ENCODE data around the gene HPX.

Gene HPX

DNA sequence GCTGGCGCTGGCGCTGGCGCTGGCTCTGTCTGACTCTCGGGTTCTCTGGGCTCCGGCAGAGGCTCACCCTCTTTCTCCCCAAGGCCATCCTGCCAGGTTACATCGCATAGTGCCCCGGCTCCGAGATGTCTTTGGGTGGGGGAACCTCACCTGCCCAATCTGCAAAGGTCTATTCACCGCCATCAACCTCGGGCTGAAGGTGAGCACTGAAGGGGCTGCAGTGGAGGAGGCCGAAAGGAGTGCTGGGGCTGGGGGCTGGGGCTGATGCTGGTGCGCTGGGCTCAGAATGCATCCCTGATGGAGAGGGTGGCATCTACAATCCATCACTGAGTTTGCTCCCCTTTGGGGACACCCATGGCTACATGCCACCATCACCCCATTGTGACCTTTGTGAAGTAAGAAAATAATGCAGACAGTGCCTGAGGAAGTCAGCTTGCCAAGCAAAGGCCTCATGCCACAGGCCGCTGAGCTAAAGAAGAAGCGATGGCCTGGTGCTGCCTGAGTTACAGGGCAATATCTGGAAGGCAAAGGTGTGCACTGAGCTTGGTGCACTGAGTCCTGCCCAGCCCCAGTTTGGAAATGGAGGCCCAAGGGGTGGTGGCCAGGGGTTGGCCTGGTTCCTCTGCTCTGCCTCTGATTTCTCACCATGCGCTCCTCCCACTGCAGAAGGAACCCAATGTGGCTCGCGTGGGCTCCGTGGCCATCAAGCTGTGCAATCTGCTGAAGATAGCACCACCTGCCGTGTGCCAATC lies 49.9 kb downstream of the HPX start:
- no peak overlapping the region for H2BK5ac ChIP-seq (ENCODE audit: low read depth, low read length, poor library complexity)
- H4K91ac ChIP-seq (ENCODE audit: low read depth, low read length) = peak overlapping the region; percentile 72
- H4K12ac ChIP-seq (ENCODE audit: low read depth, low read length) = peak overlapping the region; percentile 67
- H4K8ac ChIP-seq (ENCODE audit: low read depth, low read length) = peak overlapping the region; percentile 96
- peaks cover 2% of the 10 kb centered on the region for H3K9me3 ChIP-seq (ENCODE audit: insufficient read depth, low read depth, low read length)
- H3K79me2 ChIP-seq (ENCODE audit: control insufficient read depth, insufficient read depth, low read length, poor library complexity) = peaks cover 2% of the 10 kb centered on the region
- no peak overlapping the region for H3K18ac ChIP-seq (ENCODE audit: low read length)
- H3K9ac ChIP-seq (ENCODE audit: low read length) = peak overlapping the region; percentile 77
- peak overlapping the region; percentile 88 for H3K14ac ChIP-seq (ENCODE audit: low read length)
- peak overlapping the region; percentile 28 for H3K4ac ChIP-seq (ENCODE audit: low read depth, low read length)
- no peak overlapping the region for H2BK12ac ChIP-seq (ENCODE audit: low read length)
- peak overlapping the region; percentile 96 for H2AFZ ChIP-seq (ENCODE audit: insufficient read depth, low read length, poor library complexity)
- peaks cover 6% of the 10 kb centered on the region for H3K79me1 ChIP-seq (ENCODE audit: low read length)
- H3K27ac ChIP-seq (ENCODE audit: low read depth, low read length) = no peak overlapping the region
- DNase-seq = no peak
- no peak overlapping the region for H3K23ac ChIP-seq (ENCODE audit: low read length)
- H2BK120ac ChIP-seq (ENCODE audit: insufficient read depth, low read length, poor library complexity) = peak overlapping the region; percentile 50
- whole genome bisulfite sequencing (ENCODE audit: extremely low coverage, insufficient coverage, insufficient read length) = no CpG with 5 or more reads among the region's 19 CpGs
- H3K27me3 ChIP-seq (ENCODE audit: insufficient read depth, low read length) = no peaks in the 10 kb centered on the region
- peak overlapping the region; percentile 85 for H3K4me3 ChIP-seq (ENCODE audit: low read depth, low read length)
- peaks cover 5 to 11% of the 10 kb centered on the region in 2 experiments for H3K4me1 ChIP-seq (ENCODE audit: control insufficient read depth in 1 of 2, insufficient read depth in 2 of 2, low read length in 2 of 2)
- peak overlapping the region; percentile 67 for H3K4me2 ChIP-seq (ENCODE audit: low read length)
- H3K36me3 ChIP-seq (ENCODE audit: control insufficient read depth in 1 of 2, insufficient read depth in 2 of 2, low read length in 2 of 2) = peaks cover 6 to 9% of the 10 kb centered on the region in 2 experiments
- no peak overlapping the region for H2AK5ac ChIP-seq (ENCODE audit: low read length)

DNA sequence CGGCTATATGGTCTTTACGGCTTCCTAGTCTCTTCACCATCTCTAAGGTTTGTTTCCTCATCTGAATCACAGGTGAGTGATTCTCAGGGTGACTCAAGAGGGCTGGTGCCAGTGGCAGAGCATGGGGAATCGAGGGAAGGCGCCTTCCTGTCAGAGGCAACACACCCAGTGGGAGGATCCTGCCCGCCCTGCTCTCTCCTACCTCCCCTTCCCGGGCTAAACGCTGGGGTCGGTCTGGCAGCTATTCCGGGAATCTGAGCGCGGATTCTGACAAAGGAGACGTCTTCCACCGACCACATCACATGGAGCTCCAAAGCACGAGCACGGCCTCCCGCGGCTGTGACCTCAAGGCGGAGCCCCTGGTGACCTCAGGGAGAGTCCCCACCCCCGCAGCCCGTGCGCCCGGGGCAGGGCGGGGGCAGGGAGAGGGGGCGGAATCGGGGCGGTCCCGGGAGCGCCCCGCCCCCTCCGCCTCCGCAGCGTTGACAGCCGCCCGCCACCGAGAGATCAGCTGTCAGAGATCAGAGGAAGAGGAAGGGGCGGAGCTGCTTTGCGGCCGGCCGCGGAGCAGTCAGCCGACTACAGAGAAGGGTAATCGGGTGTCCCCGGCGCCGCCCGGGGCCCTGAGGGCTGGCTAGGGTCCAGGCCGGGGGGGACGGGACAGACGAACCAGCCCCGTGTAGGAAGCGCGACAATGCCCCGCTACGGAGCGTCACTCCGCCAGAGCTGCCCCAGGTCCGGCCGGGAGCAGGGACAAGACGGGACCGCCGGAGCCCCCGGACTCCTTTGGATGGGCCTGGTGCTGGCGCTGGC lies 50.7 kb downstream of the HPX start, which contains the start of gene SMPD1:
Gene SMPD1 (plus strand): TSS at position 570 of the 813 bp plus-strand sequence. CDS start 125 bp downstream, at position 695.
- Histone ChIP-seq H2AK5ac (ENCODE audit: low read length) (no peak within 1 kb of the TSS), H2BK120ac (ENCODE audit: insufficient read depth, low read length, poor library complexity) (peak within 1 kb of the TSS; percentile 50)
- no CpG with 5 or more reads among the region's 63 CpGs for WGBS (ENCODE audit: extremely low coverage, insufficient coverage, insufficient read length)

DNA sequence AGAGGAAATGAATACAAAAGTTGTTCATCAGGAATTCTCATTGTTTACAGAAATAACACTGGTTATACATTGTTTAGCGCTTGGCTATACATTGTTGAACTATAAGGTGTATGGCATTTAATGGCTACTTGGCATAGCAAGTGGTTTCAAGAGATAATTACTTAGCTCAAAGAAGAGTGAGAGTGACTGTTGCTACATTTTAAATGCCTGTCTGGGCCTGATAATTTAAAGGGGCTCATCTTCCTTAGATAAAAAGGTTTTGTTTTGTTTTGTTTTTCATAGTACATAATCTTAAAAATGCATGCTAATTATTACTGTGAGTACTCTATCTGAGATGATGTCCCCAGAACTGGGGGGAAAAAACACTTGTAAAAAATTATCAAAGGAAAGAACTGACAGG lies 52.0 kb downstream of the HPX start:
- peaks cover 2% of the 10 kb centered on the region for H3K79me2 ChIP-seq (ENCODE audit: control insufficient read depth, insufficient read depth, low read length, poor library complexity)
- no peak overlapping the region for H3K23ac ChIP-seq (ENCODE audit: low read length)
- no peak overlapping the region for H2BK12ac ChIP-seq (ENCODE audit: low read length)
- H3K79me1 ChIP-seq (ENCODE audit: low read length) = peaks cover 6% of the 10 kb centered on the region
- no peak overlapping the region for H4K8ac ChIP-seq (ENCODE audit: low read depth, low read length)
- no peak overlapping the region for H2AK5ac ChIP-seq (ENCODE audit: low read length)
- no peak overlapping the region for H3K18ac ChIP-seq (ENCODE audit: low read length)
- H3K4me2 ChIP-seq (ENCODE audit: low read length) = no peak overlapping the region
- no peak overlapping the region for H2BK120ac ChIP-seq (ENCODE audit: insufficient read depth, low read length, poor library complexity)
- WGBS (ENCODE audit: extremely low coverage, insufficient coverage, insufficient read length) = no CpG with 5 or more reads among the region's 1 CpG
- no peak overlapping the region for H3K4ac ChIP-seq (ENCODE audit: low read depth, low read length)
- H4K12ac ChIP-seq (ENCODE audit: low read depth, low read length) = no peak overlapping the region
- H2BK5ac ChIP-seq (ENCODE audit: low read depth, low read length, poor library complexity) = no peak overlapping the region
- peaks cover 2% of the 10 kb centered on the region for H3K9me3 ChIP-seq (ENCODE audit: insufficient read depth, low read depth, low read length)
- peaks cover 5 to 8% of the 10 kb centered on the region in 2 experiments for H3K4me1 ChIP-seq (ENCODE audit: control insufficient read depth in 1 of 2, insufficient read depth in 2 of 2, low read length in 2 of 2)
- H3K36me3 ChIP-seq (ENCODE audit: control insufficient read depth in 1 of 2, insufficient read depth in 2 of 2, low read length in 2 of 2) = peaks cover 0 to 4% of the 10 kb centered on the region in 2 experiments
- no peak overlapping the region for H3K9ac ChIP-seq (ENCODE audit: low read length)
- H3K14ac ChIP-seq (ENCODE audit: low read length) = no peak overlapping the region
- H3K27ac ChIP-seq (ENCODE audit: low read depth, low read length) = no peak overlapping the region
- no peak overlapping the region for H4K91ac ChIP-seq (ENCODE audit: low read depth, low read length)
- no peaks in the 10 kb centered on the region for H3K27me3 ChIP-seq (ENCODE audit: insufficient read depth, low read length)
- H3K4me3 ChIP-seq (ENCODE audit: low read depth, low read length) = no peak overlapping the region
- no peak overlapping the region for H2AFZ ChIP-seq (ENCODE audit: insufficient read depth, low read length, poor library complexity)
- no peak for DNase-seq

More for the DNA sequence above, 50.7 kb downstream of the HPX start, which contains the start of gene SMPD1:
- peak within 1 kb of the TSS; percentile 96 for H4K8ac ChIP-seq (ENCODE audit: low read depth, low read length)
- peak within 1 kb of the TSS; percentile 10 for H2BK5ac ChIP-seq (ENCODE audit: low read depth, low read length, poor library complexity)
- H2AFZ ChIP-seq (ENCODE audit: insufficient read depth, low read length, poor library complexity) = peak within 1 kb of the TSS; percentile 96
- H3K23ac ChIP-seq (ENCODE audit: low read length) = no peak within 1 kb of the TSS
- H3K79me2 ChIP-seq (ENCODE audit: control insufficient read depth, insufficient read depth, low read length, poor library complexity) = peaks cover 2% of the 10 kb centered on the region
- peaks cover 2% of the 10 kb centered on the region for H3K9me3 ChIP-seq (ENCODE audit: insufficient read depth, low read depth, low read length)
- peak within 1 kb of the TSS; percentile 77 for H3K9ac ChIP-seq (ENCODE audit: low read length)
- no peaks in the 10 kb centered on the region for H3K27me3 ChIP-seq (ENCODE audit: insufficient read depth, low read length)
- peak within 1 kb of the TSS; percentile 28 for H3K4ac ChIP-seq (ENCODE audit: low read depth, low read length)
- peak within 1 kb of the TSS; percentile 87 for H3K18ac ChIP-seq (ENCODE audit: low read length)
- H4K12ac ChIP-seq (ENCODE audit: low read depth, low read length) = peak within 1 kb of the TSS; percentile 67
- peak; percentile 85 to 86 for DNase-seq
- H3K4me1 ChIP-seq (ENCODE audit: control insufficient read depth in 1 of 2, insufficient read depth in 2 of 2, low read length in 2 of 2) = peaks cover 5 to 11% of the 10 kb centered on the region in 2 experiments
- peaks cover 6 to 8% of the 10 kb centered on the region in 2 experiments for H3K36me3 ChIP-seq (ENCODE audit: control insufficient read depth in 1 of 2, insufficient read depth in 2 of 2, low read length in 2 of 2)
- H3K14ac ChIP-seq (ENCODE audit: low read length) = peak within 1 kb of the TSS; percentile 88
- H2BK12ac ChIP-seq (ENCODE audit: low read length) = no peak within 1 kb of the TSS
- peaks cover 6% of the 10 kb centered on the region for H3K79me1 ChIP-seq (ENCODE audit: low read length)
- peak within 1 kb of the TSS; percentile 69 for H3K27ac ChIP-seq (ENCODE audit: low read depth, low read length)
- H3K4me2 ChIP-seq (ENCODE audit: low read length) = peak within 1 kb of the TSS; percentile 67
- peak within 1 kb of the TSS; percentile 72 for H4K91ac ChIP-seq (ENCODE audit: low read depth, low read length)
- peak within 1 kb of the TSS; percentile 85 for H3K4me3 ChIP-seq (ENCODE audit: low read depth, low read length)

DNA sequence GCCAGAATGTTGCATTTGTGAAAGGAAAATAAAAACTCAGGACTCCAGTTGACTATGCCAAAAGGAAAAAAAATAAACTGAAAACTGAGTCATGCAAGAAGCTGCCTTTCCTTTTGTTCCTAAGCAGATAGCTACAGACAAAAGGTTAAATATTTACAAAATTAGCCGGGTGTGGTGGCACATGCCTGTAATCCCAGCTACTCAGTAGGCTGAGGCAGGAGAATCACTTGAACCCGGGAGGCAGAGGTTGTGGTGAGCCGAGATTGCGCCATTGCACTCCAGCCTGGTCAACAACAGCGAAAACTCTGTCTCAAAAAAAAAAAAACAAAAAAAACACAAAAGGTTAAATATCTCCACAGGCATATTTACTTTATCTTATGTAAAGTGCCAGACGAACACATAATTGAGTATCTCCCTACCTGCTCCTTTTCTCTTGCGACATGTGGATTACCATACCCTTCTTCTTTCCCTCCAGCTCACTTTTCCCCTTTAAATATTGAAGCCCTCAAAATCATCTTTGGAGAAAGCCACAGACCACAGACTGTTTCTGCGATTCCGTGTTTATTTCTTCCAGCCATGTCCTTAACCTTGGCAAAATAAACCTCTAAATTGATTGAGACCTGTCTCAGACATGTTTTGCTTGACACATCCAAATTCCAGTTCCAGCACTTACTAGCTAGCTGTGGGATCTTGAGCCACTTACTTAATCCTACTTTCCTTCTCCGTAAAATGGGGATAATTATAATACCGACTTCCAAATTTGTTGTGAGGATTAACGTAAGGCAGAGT lies 52.8 kb downstream of the HPX start:
- Histone ChIP-seq H2BK120ac (ENCODE audit: insufficient read depth, low read length, poor library complexity) (no peak overlapping the region), H3K14ac (ENCODE audit: low read length) (no peak overlapping the region), H4K91ac (ENCODE audit: low read depth, low read length) (no peak overlapping the region), H3K4me3 (ENCODE audit: low read depth, low read length) (no peak overlapping the region), H3K23ac (ENCODE audit: low read length) (no peak overlapping the region), H2BK12ac (ENCODE audit: low read length) (no peak overlapping the region), H4K12ac (ENCODE audit: low read depth, low read length) (no peak overlapping the region), H3K79me1 (ENCODE audit: low read length) (peaks cover 6% of the 10 kb centered on the region), H3K79me2 (ENCODE audit: control insufficient read depth, insufficient read depth, low read length, poor library complexity) (peaks cover 2% of the 10 kb centered on the region), H3K4ac (ENCODE audit: low read depth, low read length) (no peak overlapping the region), H3K4me2 (ENCODE audit: low read length) (no peak overlapping the region), H3K9me3 (ENCODE audit: insufficient read depth, low read depth, low read length) (peaks cover 2% of the 10 kb centered on the region), H2BK5ac (ENCODE audit: low read depth, low read length, poor library complexity) (no peak overlapping the region), H3K27ac (ENCODE audit: low read depth, low read length) (no peak overlapping the region), H3K27me3 (ENCODE audit: insufficient read depth, low read length) (no peaks in the 10 kb centered on the region), H3K18ac (ENCODE audit: low read length) (no peak overlapping the region), H2AFZ (ENCODE audit: insufficient read depth, low read length, poor library complexity) (no peak overlapping the region), H3K4me1 (ENCODE audit: control insufficient read depth in 1 of 2, insufficient read depth in 2 of 2, low read length in 2 of 2) (peaks cover 5 to 8% of the 10 kb centered on the region in 2 experiments), H2AK5ac (ENCODE audit: low read length) (no peak overlapping the region), H3K36me3 (ENCODE audit: control insufficient read depth in 1 of 2, insufficient read depth in 2 of 2, low read length in 2 of 2) (peaks cover 0 to 4% of the 10 kb centered on the region in 2 experiments), H3K9ac (ENCODE audit: low read length) (no peak overlapping the region), H4K8ac (ENCODE audit: low read depth, low read length) (no peak overlapping the region)
- peak in 1 of 2 donors; percentile 59 for DNase-seq
- no CpG with 5 or more reads among the region's 12 CpGs for WGBS (ENCODE audit: extremely low coverage, insufficient coverage, insufficient read length)

Measured in trophoblast cell (in vitro differentiated cells and primary cell).